Right lobe of liver (tissue), 6 donors: Measurements from ENCODE around the gene FFAR1. TPM values are rescaled to one million over a fixed set of nuclear protein-coding genes. Genes with fewer than 3 reads are reported as not detected.
A peak's percentile ranks its signal among the peaks of the same experiment; 100 is the strongest.
"Not testable (repeated sequence)": the region's sequence is repeated elsewhere in the genome, so short reads cannot be mapped to it uniquely, and the experiment has no call there.

Experiments used
- ATAC-seq, 4 donors: fragments of 200-7000 bp; cut with Tn5 transposase; one replicate each; pipeline ENCODE4 v1.9.1; 2020; ENCODE audit warnings: mild to moderate bottlenecking in 4 of 4, moderate library complexity in 4 of 4
- DNase-seq, 3 donors: peaks; one replicate each; pipeline ENCODE4 v3.0.0-alpha.2; 2020
- H3K27ac ChIP-seq, 3 donors: fragments of 200-600 bp; one replicate each; pipeline ENCODE4 v1.8.0; 2022
- H3K27me3 ChIP-seq, 2 donors: fragments of 200-600 bp; one replicate each; pipeline ENCODE4 v1.8.0; 2022
- H3K36me3 ChIP-seq, 4 donors: fragments of 200-600 bp; sonication (generic) in 1 of 4; one replicate each; pipeline versions ENCODE4 v1.5.1 to v1.8.0; 2017 to 2022; ENCODE audit warnings: control low read depth in 1 of 4
- H3K4me1 ChIP-seq, 4 donors: fragments of 200-600 bp; sonication (generic) in 1 of 4; one replicate each; pipeline versions ENCODE4 v1.5.1 to v1.8.0; 2017 to 2022; ENCODE audit warnings: control low read depth in 1 of 4
- H3K4me3 ChIP-seq, 3 donors: fragments of 200-600 bp; one replicate each; pipeline ENCODE4 v1.8.0; 2022
- H3K9me3 ChIP-seq, 4 donors: fragments of 200-600 bp; sonication (generic) in 1 of 4; one replicate each; pipeline versions ENCODE4 v1.5.1 to v1.8.0; 2017 to 2022; ENCODE audit warnings: control low read depth in 1 of 4
- POLR2A ChIP-seq: fragments of 450-650 bp; IDR thresholded peaks from one replicate; pipeline ENCODE4 v1.6.1; 2017; ENCODE audit warnings: antibody characterized with exemption, mild to moderate bottlenecking
- WGBS: methylation state at CpG from one replicate; pipeline ENCODE4 v1.1.6; 2018; ENCODE audit warnings: low coverage, low lambda C conversion rate; ENCODE audit not compliant: insufficient coverage; ENCODE audit errors: missing lambda C conversion rate; 5-methylcytosine and 5-hydroxymethylcytosine counted together
- intact Hi-C, 2 donors: fragments of 100-400 bp; cut with DNase I; formaldehyde crosslinking; loops; one replicate each; pipeline versions ENCODE4 v1.11.2 to v1.14.1; 2022
- total RNA-seq, 6 experiments: library from RNA; depleted of rRNA in 2 of 6; stranded (reverse); fragments of >200 nt in 2 of 6; fragmentation: NEBNext Ultra II Directional in 3 of 6; extraction: Animal tissue kit (Norgen Biotek cat#: 25700) in 3 of 6; gene quantifications; one replicate each; pipeline versions ENCODE4 v1.1.0 to v1.2.4, GENCODE V29; 2016 to 2023
- TF ChIP-seq, protein P1 (sequence below), 4 donors: fragments of 200-600 bp in 3 of 4; fragments of 450-650 bp in 1 of 4; IDR thresholded peaks; one replicate each; pipeline versions ENCODE4 v1.5.1 to v1.8.0; 2016 to 2022; ENCODE audit warnings: antibody characterized with exemption in 4 of 4, mild to moderate bottlenecking in 2 of 4
- donor health status: DM: no; HTN: yes; CAD: no.
- donor health status: DM: no; HTN: no; CAD: no.
- donor health status: DM: no; HTN: no; CAD: no.
- donor health status: DM: no; HTN: yes; CAD: no.
- donor health status: DM: no; HTN: yes; CAD: no.

Gene FFAR1
- total RNA-seq, 6 experiments from 2014 or later: not detected

DNA sequence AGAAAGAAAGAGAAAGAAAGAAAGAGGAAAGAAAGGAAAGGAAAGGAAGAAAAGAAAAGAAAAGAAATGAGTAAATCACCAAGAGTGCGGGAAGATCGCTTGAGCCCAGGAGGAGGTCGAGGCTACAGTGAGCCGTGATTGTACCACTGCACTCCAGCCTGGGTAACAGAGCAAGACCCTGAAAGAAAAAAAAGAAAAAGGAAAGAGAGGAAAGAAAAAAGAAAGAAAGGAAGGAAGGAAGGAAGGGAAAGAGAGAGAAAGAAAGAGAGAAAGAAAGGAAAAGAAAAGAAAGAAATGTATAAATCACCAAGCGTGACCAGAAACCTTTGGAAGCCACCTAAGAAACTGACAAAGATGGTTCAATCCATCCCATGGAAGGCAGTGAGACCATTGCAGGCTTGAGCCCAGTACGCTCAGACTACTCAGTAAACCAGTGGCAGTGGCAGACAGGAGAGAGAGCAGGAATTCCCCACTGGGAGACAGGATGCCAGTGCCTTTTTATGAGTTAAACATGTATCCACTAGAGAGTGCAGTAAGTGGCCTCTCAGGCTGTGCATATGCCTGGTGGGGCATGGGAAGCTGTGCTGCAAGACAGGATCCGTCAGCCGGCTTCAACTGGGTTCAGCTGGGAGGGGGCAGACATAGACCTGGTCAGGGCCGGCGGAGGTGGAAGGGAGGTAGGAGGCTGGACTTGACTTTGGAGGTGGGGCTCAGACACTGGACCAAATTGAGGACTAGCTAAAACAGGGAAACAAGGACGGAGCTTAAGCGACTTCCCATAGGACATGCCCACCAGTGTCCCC, 28.0 kb downstream of the FFAR1 start:
- DNase-seq (no peak), ATAC-seq (no peak)
- H3K4me3 ChIP-seq: no peak overlapping the region
- no peaks in the 10 kb centered on the region for H3K9me3 ChIP-seq
- no peak overlapping the region for H3K27ac ChIP-seq
- H3K4me1 ChIP-seq: no peaks in the 10 kb centered on the region
- TF ChIP-seq POLR2A: no peak
- H3K27me3 ChIP-seq: no peaks in the 10 kb centered on the region
- no peaks in the 10 kb centered on the region for H3K36me3 ChIP-seq
- intact Hi-C loops: no loop called here
- WGBS: 77% methylated on average over 8 of the region's 12 CpGs

DNA sequence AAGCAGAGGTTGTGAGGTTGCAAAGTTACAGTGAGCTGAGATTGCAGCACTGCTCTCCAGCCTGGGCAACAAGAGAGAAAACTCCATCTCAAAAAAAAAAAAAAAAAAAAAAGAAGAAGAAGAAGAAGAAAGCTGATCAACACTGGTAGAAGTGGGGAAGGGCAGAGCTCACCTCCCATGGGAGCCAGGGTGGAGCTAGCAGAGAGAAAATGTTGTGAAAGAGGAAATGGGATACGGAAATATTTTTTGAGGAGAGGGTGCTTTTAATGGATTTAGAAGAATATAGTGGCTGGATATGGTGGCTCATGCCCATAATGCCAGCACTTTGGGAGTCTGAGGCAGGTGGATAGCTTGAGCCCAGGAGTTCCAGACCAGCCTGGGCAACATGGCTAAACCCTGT, 30.0 kb downstream of the FFAR1 start:
- 46% methylated on average over 1 of the region's 1 CpG for WGBS
- no peaks in the 10 kb centered on the region for H3K27me3 ChIP-seq
- TF ChIP-seq, protein P1, sequence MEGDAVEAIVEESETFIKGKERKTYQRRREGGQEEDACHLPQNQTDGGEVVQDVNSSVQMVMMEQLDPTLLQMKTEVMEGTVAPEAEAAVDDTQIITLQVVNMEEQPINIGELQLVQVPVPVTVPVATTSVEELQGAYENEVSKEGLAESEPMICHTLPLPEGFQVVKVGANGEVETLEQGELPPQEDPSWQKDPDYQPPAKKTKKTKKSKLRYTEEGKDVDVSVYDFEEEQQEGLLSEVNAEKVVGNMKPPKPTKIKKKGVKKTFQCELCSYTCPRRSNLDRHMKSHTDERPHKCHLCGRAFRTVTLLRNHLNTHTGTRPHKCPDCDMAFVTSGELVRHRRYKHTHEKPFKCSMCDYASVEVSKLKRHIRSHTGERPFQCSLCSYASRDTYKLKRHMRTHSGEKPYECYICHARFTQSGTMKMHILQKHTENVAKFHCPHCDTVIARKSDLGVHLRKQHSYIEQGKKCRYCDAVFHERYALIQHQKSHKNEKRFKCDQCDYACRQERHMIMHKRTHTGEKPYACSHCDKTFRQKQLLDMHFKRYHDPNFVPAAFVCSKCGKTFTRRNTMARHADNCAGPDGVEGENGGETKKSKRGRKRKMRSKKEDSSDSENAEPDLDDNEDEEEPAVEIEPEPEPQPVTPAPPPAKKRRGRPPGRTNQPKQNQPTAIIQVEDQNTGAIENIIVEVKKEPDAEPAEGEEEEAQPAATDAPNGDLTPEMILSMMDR (IDR thresholded peaks at IDR 0.05): no peak
- TF ChIP-seq POLR2A: no peak
- no peaks in the 10 kb centered on the region for H3K36me3 ChIP-seq
- no peak overlapping the region for H3K27ac ChIP-seq
- no peak for ATAC-seq
- H3K4me1 ChIP-seq: no peaks in the 10 kb centered on the region
- intact Hi-C loops: no loop called here
- H3K4me3 ChIP-seq: no peak overlapping the region
- H3K9me3 ChIP-seq: no peaks in the 10 kb centered on the region
- DNase-seq: no peak

DNA sequence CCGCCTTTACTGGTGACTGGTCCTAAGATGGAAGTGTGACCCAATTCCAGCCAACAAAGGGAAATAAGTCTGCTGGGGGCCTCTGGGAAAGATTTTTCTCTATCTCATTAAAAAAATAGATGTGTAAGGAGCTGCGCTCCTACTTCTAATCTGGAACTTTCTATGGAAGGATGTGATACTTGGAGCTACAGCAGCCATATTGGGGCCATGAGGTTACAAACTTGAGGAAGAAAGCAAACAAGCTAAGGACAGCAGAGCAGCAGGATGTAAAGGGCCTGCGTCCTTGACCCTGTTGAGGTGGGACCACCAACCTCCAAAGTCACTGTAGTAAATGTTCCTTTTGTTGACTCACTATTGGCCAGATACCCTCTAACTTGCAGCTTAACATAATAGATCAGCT, 30.7 kb downstream of the FFAR1 start:
- no peaks in the 10 kb centered on the region for H3K4me1 ChIP-seq
- intact Hi-C loops: no loop called here
- WGBS: 100% methylated on average over 3 of the region's 3 CpGs
- no peak for TF ChIP-seq POLR2A
- TF ChIP-seq, protein P1 (IDR thresholded peaks at IDR 0.05): no peak
- H3K4me3 ChIP-seq: no peak overlapping the region
- ATAC-seq: no peak
- no peaks in the 10 kb centered on the region for H3K9me3 ChIP-seq
- H3K36me3 ChIP-seq: no peaks in the 10 kb centered on the region
- H3K27me3 ChIP-seq: no peaks in the 10 kb centered on the region
- H3K27ac ChIP-seq: no peak overlapping the region
- no peak for DNase-seq

DNA sequence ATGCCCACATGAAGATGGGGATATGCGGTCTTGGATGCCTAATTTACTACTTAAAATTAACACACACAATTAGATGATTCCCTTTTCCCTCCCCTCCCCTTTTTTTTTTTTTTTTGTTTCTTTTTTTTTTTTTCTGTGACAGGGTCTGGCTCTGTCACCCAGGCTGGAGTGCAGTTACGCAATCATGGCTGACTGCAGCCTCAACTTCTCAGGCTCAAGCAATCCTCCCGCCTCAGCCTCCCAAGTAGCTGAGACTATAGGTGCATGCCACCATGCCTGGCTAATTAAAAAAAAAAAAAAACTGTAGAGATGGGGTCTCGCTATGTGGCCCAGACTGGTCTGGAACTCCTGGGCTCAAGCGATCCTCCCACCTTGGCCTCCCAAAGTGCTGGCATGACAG, 31.8 kb downstream of the FFAR1 start:
- H3K27ac ChIP-seq, ATAC-seq, H3K9me3 ChIP-seq, intact Hi-C loops, DNase-seq, H3K4me1 ChIP-seq, H3K4me3 ChIP-seq, H3K27me3 ChIP-seq, H3K36me3 ChIP-seq: not testable (repeated sequence)
- 64% methylated on average over 3 of the region's 5 CpGs for WGBS

DNA sequence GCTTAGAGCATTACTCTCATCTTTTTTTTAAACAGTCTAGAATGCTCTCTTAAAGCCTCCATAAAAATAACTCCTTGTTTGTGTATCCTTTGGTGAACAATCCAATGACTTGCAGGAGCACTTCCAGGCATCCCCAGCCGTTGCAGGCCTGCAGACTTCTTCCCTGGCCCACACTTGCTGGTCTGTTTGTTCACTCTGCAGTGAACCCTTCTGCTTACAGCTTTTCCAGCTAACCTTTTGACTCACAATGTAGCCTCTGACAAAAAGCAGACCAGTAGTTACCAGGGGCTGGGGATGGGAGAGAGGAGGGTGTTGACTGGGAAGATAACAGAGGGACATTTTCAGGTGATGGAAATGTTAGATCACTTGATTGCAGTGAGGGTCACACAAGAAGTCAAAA, 32.3 kb downstream of the FFAR1 start:
- no peak overlapping the region for H3K4me3 ChIP-seq
- intact Hi-C loops: no loop called here
- DNase-seq (no peak), ATAC-seq (peak in 2 of 4 donors; percentile 42 to 50)
- no peaks in the 10 kb centered on the region for H3K9me3 ChIP-seq
- no peak for TF ChIP-seq POLR2A
- TF ChIP-seq, protein P1 (IDR thresholded peaks at IDR 0.05): no peak
- H3K36me3 ChIP-seq: no peaks in the 10 kb centered on the region
- 22% methylated on average over 1 of the region's 1 CpG for WGBS
- no peak overlapping the region for H3K27ac ChIP-seq
- no peaks in the 10 kb centered on the region for H3K4me1 ChIP-seq
- no peaks in the 10 kb centered on the region for H3K27me3 ChIP-seq
